GM23248 (cell line): ENCODE measurements around the gene APOL3. TPM values are rescaled to one million over a fixed set of nuclear protein-coding genes. Genes with fewer than 3 reads are reported as not detected.

Source experiments
- DNase-seq: peaks from one replicate; pipeline ENCODE4 v3.0.0-alpha.2; 2015
- H2AFZ ChIP-seq: fragments of 200-600 bp; sonication (generic); 2 replicates; pipeline ENCODE4 v1.6.1; 2016; ENCODE audit warnings: antibody characterized with exemption
- H3F3A ChIP-seq: fragments of 200-600 bp; sonication (generic); 2 replicates; pipeline ENCODE4 v1.6.1; 2016; ENCODE audit warnings: mild to moderate bottlenecking, antibody characterized with exemption, mixed run types; ENCODE audit not compliant: insufficient read depth
- H3K27ac ChIP-seq: fragments of 200-600 bp; sonication (generic); 2 replicates; pipeline ENCODE4 v1.5.1; 2016; ENCODE audit warnings: mild to moderate bottlenecking
- H3K27me3 ChIP-seq: fragments of 200-600 bp; sonication (generic); replicated peaks from 2 replicates; pipeline ENCODE4 v1.6.1; 2016; ENCODE audit warnings: mild to moderate bottlenecking; ENCODE audit not compliant: insufficient read depth
- H3K36me3 ChIP-seq: fragments of 200-600 bp; sonication (generic); 2 replicates; pipeline ENCODE4 v1.6.1; 2016; ENCODE audit warnings: low read depth, mild to moderate bottlenecking
- H3K4me1 ChIP-seq: fragments of 200-600 bp; sonication (generic); 2 replicates; pipeline ENCODE4 v1.6.1; 2016; ENCODE audit warnings: mild to moderate bottlenecking; ENCODE audit not compliant: insufficient read depth
- H3K4me2 ChIP-seq: fragments of 200-600 bp; sonication (generic); one replicate; pipeline ENCODE4 v1.6.1; 2016; ENCODE audit warnings: mild to moderate bottlenecking; ENCODE audit not compliant: unreplicated experiment
- H3K4me3 ChIP-seq: fragments of 200-600 bp; sonication (generic); 2 replicates; pipeline ENCODE4 v1.5.1; 2016; ENCODE audit warnings: mild to moderate bottlenecking
- H3K79me2 ChIP-seq: fragments of 200-600 bp; sonication (generic); 2 replicates; pipeline ENCODE4 v1.6.1; 2016; ENCODE audit warnings: mild to moderate bottlenecking; ENCODE audit not compliant: insufficient read depth
- H3K9ac ChIP-seq: fragments of 200-600 bp; sonication (generic); 2 replicates; pipeline ENCODE4 v1.6.1; 2016; ENCODE audit warnings: mild to moderate bottlenecking
- H3K9me2 ChIP-seq: fragments of 200-600 bp; sonication (generic); 2 replicates; pipeline ENCODE4 v1.6.1; 2016; ENCODE audit warnings: mixed run types, mild to moderate bottlenecking, moderate library complexity; ENCODE audit not compliant: insufficient read depth
- H3K9me3 ChIP-seq: fragments of 200-600 bp; sonication (generic); one replicate; pipeline ENCODE4 v1.6.1; 2017; ENCODE audit warnings: low read depth
- H4K20me1 ChIP-seq: fragments of 200-600 bp; sonication (generic); 2 replicates; pipeline ENCODE4 v1.6.0; 2016; ENCODE audit not compliant: insufficient read depth
- EZH2 ChIP-seq: fragments of 200-600 bp; sonication (generic); IDR thresholded peaks from 2 replicates; pipeline ENCODE4 v1.6.1; 2018; ENCODE audit warnings: antibody characterized with exemption, mild to moderate bottlenecking; ENCODE audit not compliant: insufficient read depth, poor library complexity, severe bottlenecking
- EZH2phosphoT487 ChIP-seq: fragments of 200-600 bp; sonication (generic); IDR thresholded peaks from 2 replicates; pipeline ENCODE4 v1.6.1; 2018; ENCODE audit warnings: antibody characterized with exemption, moderate library complexity, mild to moderate bottlenecking, low read depth; ENCODE audit not compliant: insufficient read depth
- WGBS, 2 experiments: methylation state at CpG; one replicate each; pipeline ENCODE4 v1.1.6; 2015 to 2017; ENCODE audit warnings: low lambda C conversion rate in 2 of 2, low coverage in 1 of 2; ENCODE audit errors: missing lambda C conversion rate in 2 of 2; 5-methylcytosine and 5-hydroxymethylcytosine counted together
- in situ Hi-C: fragments of 300-500 bp; cut with MboI; formaldehyde crosslinking; loops from 2 replicates; pipeline ENCODE4 v1.15.0; 2020
- polyA plus RNA-seq: library from polyadenylated mRNA; unstranded; fragments of >200 nt; fragmentation: Nextera tagmentation; extraction: Ambion mirVana; gene quantifications from 2 replicates; pipeline ENCODE4 v1.2.1, GENCODE V29; 2016
- total RNA-seq: library from RNA; depleted of rRNA; stranded (reverse); fragments of >200 nt; shearing (Covaris generic); gene quantifications from 2 replicates; pipeline ENCODE4 v1.2.3, GENCODE V29; 2014

The APOL3 gene
- total and polyA plus RNA-seq, 2 experiments from 2014 or later = 4.0 to 5.5 TPM

GRCh38 chr22:36199001-36199551, 38.5 kb upstream of the APOL3 start:
- no peak overlapping the region for H3K9ac ChIP-seq

GRCh38 chr22:36198536-36198935, 38.0 kb upstream of the APOL3 start:
- in situ Hi-C loops = loop anchor here (25.0 kb wide), 1 partner anchor 289 kb away; the partner anchor contains the start of gene TXN2
- no peaks in the 10 kb centered on the region for H3K36me3 ChIP-seq
- no peaks in the 10 kb centered on the region for H3F3A ChIP-seq
- no peak overlapping the region for H3K4me2 ChIP-seq
- no peak overlapping the region for H3K9ac ChIP-seq
- no peaks in the 10 kb centered on the region for H3K79me2 ChIP-seq
- no peaks in the 10 kb centered on the region for H3K9me2 ChIP-seq
- H4K20me1 ChIP-seq = no peaks in the 10 kb centered on the region
- H2AFZ ChIP-seq = no peak overlapping the region
- no peak for TF ChIP-seq EZH2phosphoT487
- no peak for TF ChIP-seq EZH2
- H3K27ac ChIP-seq = no peak overlapping the region
- WGBS, 2 experiments = 79 to 83% methylated on average over 3 of the region's 3 CpGs
- no peak overlapping the region for H3K4me3 ChIP-seq
- H3K4me1 ChIP-seq = peaks cover 7% of the 10 kb centered on the region; the same call in 1 of the 2 replicates
- H3K9me3 ChIP-seq = no peaks in the 10 kb centered on the region
- DNase-seq = no peak
- H3K27me3 ChIP-seq = no peaks in the 10 kb centered on the region

More at GRCh38 chr22:36199001-36199551, 38.5 kb upstream of the APOL3 start:
- no peak for DNase-seq
- Histone ChIP-seq H3K9me2 (no peaks in the 10 kb centered on the region), H3K27ac (no peak overlapping the region), H3K79me2 (no peaks in the 10 kb centered on the region), H3K9me3 (no peaks in the 10 kb centered on the region), H3K27me3 (no peaks in the 10 kb centered on the region), H3K4me3 (no peak overlapping the region), H3K4me2 (no peak overlapping the region), H3K4me1 (peaks cover 7% of the 10 kb centered on the region; the same call in 1 of the 2 replicates), H3K36me3 (no peaks in the 10 kb centered on the region), H3F3A (no peaks in the 10 kb centered on the region), H4K20me1 (no peaks in the 10 kb centered on the region), H2AFZ (no peak overlapping the region)
- TF ChIP-seq EZH2 (no peak), EZH2phosphoT487 (no peak)
- WGBS, 2 experiments = 68 to 72% methylated on average over 5 of the region's 5 CpGs
- in situ Hi-C loops = loop anchor here (25.0 kb wide), 1 partner anchor 288 kb away; the partner anchor contains the start of gene TXN2

- peaks cover 7% of the 10 kb centered on the region; the same call in 1 of the 2 replicates for H3K4me1 ChIP-seq
- H3K4me3 ChIP-seq = no peak overlapping the region
- DNase-seq = no peak
- no peaks in the 10 kb centered on the region for H3K9me2 ChIP-seq
- in situ Hi-C loops = loop anchor here (25.0 kb wide), 1 partner anchor 290 kb away; the partner anchor contains the start of gene TXN2
- no peaks in the 10 kb centered on the region for H3K27me3 ChIP-seq
- no peak overlapping the region for H3K9ac ChIP-seq
- H3K4me2 ChIP-seq = no peak overlapping the region
- no peaks in the 10 kb centered on the region for H3K36me3 ChIP-seq
- H4K20me1 ChIP-seq = no peaks in the 10 kb centered on the region
- TF ChIP-seq EZH2phosphoT487 (no peak), EZH2 (no peak)
- H3F3A ChIP-seq = no peaks in the 10 kb centered on the region
- H2AFZ ChIP-seq = no peak overlapping the region
- H3K9me3 ChIP-seq = no peaks in the 10 kb centered on the region
- no peaks in the 10 kb centered on the region for H3K79me2 ChIP-seq
- H3K27ac ChIP-seq = no peak overlapping the region
- WGBS, 2 experiments = 65% methylated on average over 8 of the region's 8 CpGs
Measured at GRCh38 chr22:36197514-36198146, 37.1 kb upstream of the APOL3 start.

GRCh38 chr22:36197065-36197440, 36.5 kb upstream of the APOL3 start:
- no peak overlapping the region for H3K9ac ChIP-seq
- no peaks in the 10 kb centered on the region for H3F3A ChIP-seq
- 23 to 26% methylated on average over 4 of the region's 5 CpGs for WGBS, 2 experiments
- H3K36me3 ChIP-seq = no peaks in the 10 kb centered on the region
- no peak overlapping the region for H3K4me3 ChIP-seq
- no peak overlapping the region for H3K27ac ChIP-seq
- no peaks in the 10 kb centered on the region for H4K20me1 ChIP-seq
- H3K9me3 ChIP-seq = no peaks in the 10 kb centered on the region
- H3K4me2 ChIP-seq = no peak overlapping the region
- peaks cover 7% of the 10 kb centered on the region; the same call in 1 of the 2 replicates for H3K4me1 ChIP-seq
- H3K9me2 ChIP-seq = no peaks in the 10 kb centered on the region
- in situ Hi-C loops = loop anchor here (25.0 kb wide), 1 partner anchor 290 kb away; the partner anchor contains the start of gene TXN2
- DNase-seq = peak; percentile 47
- H3K27me3 ChIP-seq = no peaks in the 10 kb centered on the region
- H2AFZ ChIP-seq = no peak overlapping the region
- H3K79me2 ChIP-seq = no peaks in the 10 kb centered on the region
- TF ChIP-seq EZH2 = no peak
- no peak for TF ChIP-seq EZH2phosphoT487
